Skin epidermis (tissue), 12 donors: Measurements from ENCODE around the gene P3H1.
"Not testable (repeated sequence)": the region's sequence is repeated elsewhere in the genome, so short reads cannot be mapped to it uniquely, and the experiment has no call there.

Experiments used
- H3K27ac ChIP-seq, 21 experiments: fragments of 200-600 bp; sonication (generic) in 11 of 21; one replicate each; pipeline ENCODE4 v1.5.0; 2020; ENCODE audit warnings: mild to moderate bottlenecking in 3 of 21, inconsistent platforms in 2 of 21, moderate library complexity in 2 of 21
- H3K4me3 ChIP-seq, 7 experiments: fragments of 200-600 bp; sonication (generic) in 2 of 7; one replicate each; pipeline ENCODE4 v1.5.0; 2020; ENCODE audit warnings: inconsistent platforms in 2 of 7, mild to moderate bottlenecking in 2 of 7, moderate library complexity in 1 of 7

Gene P3H1

DNA sequence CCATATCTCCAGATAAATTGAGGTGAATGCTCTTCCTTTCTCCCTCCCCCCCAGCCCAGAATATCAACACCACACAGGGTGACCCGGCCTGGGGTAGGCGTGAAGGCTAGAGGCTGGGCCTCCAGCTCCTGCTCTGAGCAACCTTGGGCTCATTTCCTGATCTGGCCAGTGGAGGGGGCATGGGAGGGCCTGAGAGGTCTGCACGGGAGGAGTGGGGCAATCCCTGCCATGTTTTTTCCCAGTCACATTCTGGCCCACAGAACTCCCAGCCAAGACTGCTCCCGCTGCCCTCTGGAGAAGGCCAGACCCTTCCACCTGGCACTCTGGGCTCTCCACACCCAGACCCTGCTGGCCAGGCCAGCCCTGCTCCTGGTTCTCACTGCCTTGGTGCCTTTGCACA, 30.7 kb downstream of the P3H1 start:
- H3K27ac ChIP-seq, result peak overlapping the region in 3 of 21 experiments; percentile 6 to 58 (median 56)
- H3K4me3 ChIP-seq, result no peak overlapping the region

DNA sequence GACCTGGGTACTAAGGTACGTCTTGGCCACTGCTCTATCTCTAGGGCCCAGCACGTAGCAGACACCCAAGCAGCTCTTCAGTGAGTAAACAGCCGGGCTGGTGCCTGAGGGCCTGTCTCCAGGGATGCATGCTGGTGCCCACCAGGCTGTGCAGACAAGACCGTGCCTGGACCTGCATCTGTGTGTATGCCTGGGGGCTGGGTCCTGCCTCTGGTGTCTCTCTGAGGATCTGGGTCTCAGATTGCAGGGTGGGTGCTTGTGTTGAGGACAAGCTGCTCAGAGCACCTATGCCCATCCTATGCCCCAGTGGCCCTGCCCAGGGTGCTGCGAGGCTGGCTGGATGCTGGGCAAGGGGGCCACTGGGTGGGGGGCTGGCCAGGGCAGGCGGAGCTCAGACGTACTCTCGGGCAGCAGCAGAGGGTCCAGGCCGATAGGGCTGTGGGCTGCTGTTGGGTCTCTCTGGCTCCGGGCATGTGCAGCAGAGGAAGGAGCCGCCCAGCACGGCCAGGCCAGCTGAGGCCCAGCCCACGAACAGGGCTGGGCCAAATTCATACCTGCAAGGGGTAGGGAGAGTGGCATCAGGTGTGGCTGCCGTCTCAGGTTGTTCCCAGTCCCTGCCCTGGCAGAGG, 31.2 kb downstream of the P3H1 start:
- Histone ChIP-seq H3K27ac (peak overlapping the region in 2 of 21 experiments; percentile 6 to 56), H3K4me3 (no peak overlapping the region)

DNA sequence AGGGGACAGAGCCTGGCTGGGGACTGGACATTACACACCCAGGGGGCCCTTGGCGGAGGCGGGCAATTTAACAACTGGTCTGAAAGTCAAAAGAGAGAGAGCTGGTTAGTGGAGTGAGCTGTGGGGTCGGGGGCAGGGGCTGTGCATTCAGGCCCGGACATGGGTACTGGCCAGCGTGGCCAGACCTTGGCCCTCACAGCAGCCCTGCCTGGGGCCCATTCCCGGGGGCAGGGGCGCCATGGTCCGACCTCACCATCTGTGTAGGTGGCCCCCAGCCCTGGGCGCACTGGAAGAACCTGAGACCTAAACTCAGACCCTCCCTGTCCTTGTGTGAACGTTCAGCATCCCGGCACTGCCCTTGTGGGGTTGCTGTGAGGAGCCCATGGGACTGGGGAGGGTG, 31.8 kb downstream of the P3H1 start:
- Histone ChIP-seq H3K27ac (peak overlapping the region in 1 of 21 experiments; percentile 56), H3K4me3 (no peak overlapping the region)

DNA sequence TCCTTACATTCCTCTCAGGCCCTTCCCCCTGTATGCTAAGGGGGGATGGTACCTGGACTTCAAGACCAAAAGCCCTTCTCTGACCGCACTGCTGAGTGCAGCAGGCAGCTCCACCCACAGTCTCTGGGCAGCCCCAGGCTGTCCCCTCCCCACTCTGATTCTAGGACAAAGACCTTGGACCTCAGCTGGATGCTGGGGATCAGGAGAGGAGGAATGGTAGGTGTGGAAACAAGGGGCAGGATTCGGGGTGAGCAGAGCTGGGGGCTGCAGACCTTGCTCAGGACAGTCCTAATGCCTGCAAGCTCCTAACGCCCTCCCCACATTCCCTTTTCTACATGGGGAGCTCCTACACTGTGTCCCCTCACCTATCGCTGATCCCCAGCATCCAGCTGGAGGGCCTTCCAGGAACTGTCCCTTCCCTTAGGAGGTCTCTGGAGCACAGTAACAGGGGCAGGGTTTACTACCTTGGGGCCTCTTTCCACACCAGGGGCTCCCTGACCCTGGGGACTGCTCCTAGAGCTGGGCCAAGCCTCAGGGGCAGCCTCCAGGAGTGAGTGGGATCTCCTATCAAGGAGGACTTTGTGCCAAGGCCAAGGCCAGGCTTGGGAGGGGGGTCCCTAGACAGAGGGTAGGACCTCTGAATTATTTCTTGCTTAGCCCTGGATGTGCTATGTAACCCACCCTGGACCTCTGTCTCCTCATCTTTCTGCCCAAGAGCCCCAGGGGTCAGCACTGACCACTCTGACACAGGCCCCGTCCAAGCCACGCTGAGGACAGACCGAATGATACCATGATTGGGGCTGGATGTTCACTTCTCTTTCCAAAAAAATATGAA, 32.4 kb downstream of the P3H1 start:
- H3K27ac ChIP-seq, result no peak overlapping the region

DNA sequence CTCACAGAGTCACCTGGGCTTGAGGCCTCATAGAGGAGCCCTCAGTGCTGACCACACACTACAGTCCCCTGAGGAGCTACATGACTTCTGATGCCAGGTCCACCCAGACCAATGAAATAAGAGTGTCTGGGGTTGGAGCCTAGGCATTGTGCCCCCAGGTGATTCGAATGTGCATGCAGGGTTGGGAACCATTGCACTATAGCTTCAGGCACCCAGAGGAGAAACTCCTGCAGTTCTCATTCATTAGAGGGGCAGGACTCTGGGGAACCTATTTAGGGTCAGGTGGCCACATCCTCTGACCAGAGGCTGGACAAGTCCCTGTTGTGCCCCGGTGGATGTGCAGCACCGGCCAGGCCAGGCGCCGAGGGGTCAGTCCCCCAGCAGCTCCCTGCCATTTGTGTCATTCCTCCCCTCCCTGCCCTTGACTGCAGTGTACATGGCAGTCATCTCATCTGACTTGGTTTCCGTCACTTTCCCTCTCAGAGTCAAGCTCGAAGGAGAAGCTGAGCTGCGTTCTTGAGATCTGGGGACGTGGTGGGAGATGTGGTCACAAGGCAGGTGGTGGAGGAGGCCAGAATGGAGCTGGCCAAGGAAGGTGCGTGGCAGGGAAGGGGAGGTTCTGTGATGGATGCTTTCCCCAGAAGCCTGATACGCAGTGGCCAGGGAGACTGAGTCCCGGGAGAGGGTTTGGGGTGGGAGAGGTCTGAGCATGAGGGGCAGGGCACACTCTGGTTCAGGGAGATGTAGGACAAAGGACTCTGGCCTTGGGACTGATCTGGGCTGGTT, 33.2 kb downstream of the P3H1 start:
- Histone ChIP-seq H3K27ac (peak overlapping the region in 1 of 21 experiments; percentile 0), H3K4me3 (no peak overlapping the region)

More for the DNA sequence above, 32.4 kb downstream of the P3H1 start:
- H3K4me3 ChIP-seq, result no peak overlapping the region

DNA sequence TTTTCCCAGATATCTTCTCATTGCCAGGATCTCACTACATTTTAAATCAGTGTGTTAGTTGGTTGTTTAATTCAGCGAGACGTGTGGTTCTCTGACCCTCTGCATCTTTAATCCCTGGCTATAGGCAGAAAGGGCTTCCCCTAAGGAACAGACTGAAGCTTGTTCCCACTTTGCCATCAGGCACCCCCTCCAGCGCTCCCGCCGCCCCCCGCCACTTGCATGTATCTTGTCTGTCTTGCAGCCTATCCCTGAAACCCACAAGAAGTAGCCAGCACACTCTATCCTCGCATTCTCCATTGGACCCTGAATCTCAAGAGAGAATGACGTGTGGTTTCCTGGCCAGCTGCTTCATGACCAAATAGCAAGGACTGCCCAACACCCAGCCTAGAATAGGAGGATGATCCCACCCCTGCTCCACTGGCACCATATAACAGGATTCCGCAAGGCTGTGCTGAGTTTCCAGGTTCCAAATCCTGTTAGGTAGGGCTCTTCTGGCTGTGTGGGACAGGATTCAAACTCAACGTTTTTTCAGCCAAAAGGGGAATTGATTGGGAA, 34.6 kb downstream of the P3H1 start:
- no peak overlapping the region for H3K4me3 ChIP-seq
- H3K27ac ChIP-seq, result no peak overlapping the region

DNA sequence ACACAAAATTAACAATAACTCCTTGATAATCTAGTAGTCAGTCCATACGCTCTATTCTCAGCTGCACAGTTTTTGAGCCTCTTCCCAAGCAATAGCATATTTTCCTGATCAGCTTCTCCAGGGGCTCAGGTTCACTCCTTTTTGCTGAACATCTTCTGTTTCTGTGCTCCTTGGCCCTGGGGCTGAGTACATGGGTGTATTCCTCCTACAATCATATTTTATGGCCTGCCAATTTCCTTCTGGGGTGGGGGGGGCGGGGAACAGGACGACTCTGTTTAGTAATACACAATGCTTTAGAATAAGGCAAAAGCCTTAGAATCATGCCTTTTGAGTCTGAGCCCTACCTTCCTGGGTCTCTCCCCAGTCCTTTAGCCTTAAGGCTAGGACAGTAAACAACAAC, 35.2 kb downstream of the P3H1 start:
- no peak overlapping the region for H3K27ac ChIP-seq
- H3K4me3 ChIP-seq, result no peak overlapping the region

DNA sequence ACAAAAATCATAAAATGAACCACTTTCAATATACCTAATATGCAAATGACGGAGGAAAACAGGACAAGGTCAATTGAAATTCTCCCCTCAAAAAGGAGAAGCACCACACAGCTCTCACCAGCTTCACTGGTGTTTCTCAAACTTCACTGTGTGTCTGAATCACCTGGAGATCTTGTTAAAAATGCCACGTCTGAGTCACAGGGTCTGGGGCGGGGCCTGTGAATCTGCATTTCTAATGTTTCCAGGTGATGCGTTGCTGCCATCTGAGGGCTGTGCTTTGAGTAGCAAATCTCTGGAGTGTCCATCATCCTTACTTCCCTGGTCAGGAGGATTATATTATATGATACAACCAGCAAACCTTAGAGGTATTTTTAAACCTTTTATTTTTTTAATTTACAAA, 35.8 kb downstream of the P3H1 start:
- no peak overlapping the region for H3K4me3 ChIP-seq
- no peak overlapping the region for H3K27ac ChIP-seq

DNA sequence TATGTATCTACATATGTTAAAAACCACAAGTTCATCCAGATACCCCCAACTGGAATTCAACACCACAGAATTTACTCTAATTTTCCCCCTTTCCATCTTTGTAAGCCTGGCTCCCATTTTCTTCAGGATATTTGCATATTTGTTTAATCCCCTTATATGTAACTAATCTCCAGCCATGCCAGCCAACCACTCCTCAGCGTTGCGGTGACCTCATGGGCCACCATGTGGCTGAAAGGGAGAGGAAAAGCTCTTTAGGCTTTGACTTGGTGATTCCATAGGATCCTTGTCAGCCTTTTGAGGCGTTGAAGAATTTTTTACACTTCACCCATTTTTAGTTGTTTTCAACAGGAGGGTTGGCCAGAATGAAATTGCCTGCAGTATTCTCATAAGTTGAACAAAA, 36.8 kb downstream of the P3H1 start:
- H3K27ac ChIP-seq, result no peak overlapping the region
- no peak overlapping the region for H3K4me3 ChIP-seq

DNA sequence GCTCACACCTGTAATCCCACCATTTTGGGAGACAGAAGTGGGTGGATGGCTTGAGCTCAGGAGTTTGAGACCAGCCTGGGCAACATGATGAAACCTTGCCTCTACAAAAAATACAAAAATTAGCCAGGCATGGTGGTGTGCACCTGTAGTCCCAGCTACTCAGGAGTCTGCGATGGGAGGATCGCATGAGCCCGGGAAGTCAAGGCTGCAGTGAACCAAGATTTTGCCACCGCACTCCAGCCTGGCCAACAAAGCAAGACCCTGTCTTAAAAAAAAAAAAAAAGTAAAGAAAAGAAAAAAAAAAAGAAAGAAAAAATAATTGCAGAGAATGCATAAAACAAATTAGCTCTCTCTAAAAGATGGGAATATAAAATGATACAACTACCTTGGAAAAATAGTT, 41.0 kb downstream of the P3H1 start:
- not testable (repeated sequence) for H3K27ac ChIP-seq, H3K4me3 ChIP-seq

DNA sequence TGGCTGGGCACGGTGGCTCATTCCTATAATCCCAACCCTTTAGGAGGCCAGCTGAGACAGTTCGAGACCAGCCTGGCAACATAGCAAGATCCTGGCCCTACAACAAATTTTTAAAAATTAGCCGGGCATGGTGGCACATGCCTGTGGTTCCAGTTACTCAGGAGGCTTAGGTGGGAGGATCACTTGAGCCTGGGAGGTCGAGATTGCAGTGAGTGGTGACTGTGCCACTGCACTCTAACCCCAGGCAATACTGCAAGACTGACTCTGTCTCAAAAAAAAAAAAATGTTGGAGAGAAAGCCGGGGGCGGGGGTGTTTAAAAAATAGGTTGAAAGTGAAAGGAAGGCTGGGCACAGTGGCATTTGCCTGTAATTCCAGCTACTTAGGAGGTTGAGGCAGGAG, 43.3 kb downstream of the P3H1 start:
- Histone ChIP-seq H3K4me3 (no peak overlapping the region), H3K27ac (no peak overlapping the region)

DNA sequence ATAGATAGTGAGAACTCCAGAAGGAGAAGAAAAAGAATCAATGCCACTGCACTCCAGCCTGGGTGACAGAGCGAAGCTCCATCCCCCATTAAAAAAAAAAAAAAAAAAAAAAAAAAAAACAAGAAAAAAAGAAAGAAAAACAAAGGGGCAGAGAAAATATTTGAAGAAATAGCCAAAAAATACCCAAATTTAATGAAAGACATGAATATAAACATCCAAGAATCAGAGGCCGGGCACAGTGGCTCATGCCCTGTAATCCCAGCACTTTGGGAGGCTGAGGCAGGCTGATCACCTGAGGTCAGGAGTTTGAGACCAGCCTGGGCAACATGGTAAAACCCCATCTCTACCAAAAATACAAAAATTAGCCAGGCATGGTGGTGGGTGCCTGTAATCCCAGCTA, 44.4 kb downstream of the P3H1 start:
- H3K27ac ChIP-seq, H3K4me3 ChIP-seq: not testable (repeated sequence)

DNA sequence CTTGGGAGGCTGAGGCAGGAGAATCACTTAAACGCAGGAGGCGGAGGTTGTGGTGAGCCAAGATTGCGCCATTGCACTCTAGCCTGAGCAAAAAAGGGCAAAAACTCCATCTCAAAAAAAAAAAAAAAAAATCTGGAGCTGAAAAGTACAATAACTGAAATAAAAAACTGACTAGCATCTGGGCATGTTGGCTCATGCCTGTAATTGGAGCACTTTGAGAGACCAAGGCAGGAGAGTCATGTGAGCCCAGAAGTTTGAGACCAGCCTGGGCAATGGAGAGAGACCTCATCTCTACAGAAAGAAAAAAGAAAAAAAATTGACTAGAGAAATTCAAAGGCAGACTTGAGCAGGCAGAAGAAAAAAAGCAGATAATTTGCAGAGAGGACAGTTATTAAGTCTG, 44.9 kb downstream of the P3H1 start:
- no peak overlapping the region for H3K27ac ChIP-seq

DNA sequence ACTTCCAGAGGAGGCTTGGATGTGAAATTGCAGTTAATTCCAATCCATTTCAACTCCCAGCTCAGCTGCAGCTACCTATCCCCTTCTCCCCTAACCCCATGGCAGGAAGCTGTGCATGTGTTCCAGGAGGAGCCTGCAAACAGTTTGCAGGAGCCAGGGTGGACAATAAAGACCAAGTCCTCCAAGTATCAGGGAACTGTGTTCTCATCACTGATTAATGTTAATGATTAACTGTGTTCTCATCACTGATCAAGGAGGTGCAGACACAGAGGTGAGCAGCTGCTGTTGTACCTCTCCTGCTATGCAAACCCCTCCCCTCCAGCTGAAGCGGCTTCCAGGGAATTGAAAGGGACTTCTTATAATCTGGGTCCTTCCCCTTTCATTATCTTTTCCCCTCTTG, 46.0 kb downstream of the P3H1 start:
- Histone ChIP-seq H3K27ac (no peak overlapping the region), H3K4me3 (no peak overlapping the region)

More for the DNA sequence above, 44.9 kb downstream of the P3H1 start:
- H3K4me3 ChIP-seq, result no peak overlapping the region

DNA sequence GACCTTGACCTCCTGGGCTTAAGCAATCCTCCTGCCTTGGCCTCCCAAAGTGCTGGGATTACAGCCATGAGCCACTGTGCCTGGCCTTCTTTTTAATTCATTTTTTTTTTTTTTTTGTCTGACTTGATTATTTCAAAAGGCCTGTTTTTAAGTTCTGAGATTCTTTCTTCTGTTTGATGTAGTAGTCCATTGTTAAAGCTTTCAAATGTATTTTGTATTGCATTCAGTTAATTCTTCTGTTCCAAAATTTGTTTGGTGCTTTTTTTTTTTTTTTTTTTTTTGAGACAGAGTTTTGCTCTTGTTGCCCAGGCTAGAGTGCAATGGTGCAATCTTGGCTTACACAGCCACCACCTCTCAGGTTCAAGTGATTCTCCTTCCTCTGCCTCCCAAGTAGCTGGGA, 52.4 kb downstream of the P3H1 start:
- H3K27ac ChIP-seq, H3K4me3 ChIP-seq: not testable (repeated sequence)

DNA sequence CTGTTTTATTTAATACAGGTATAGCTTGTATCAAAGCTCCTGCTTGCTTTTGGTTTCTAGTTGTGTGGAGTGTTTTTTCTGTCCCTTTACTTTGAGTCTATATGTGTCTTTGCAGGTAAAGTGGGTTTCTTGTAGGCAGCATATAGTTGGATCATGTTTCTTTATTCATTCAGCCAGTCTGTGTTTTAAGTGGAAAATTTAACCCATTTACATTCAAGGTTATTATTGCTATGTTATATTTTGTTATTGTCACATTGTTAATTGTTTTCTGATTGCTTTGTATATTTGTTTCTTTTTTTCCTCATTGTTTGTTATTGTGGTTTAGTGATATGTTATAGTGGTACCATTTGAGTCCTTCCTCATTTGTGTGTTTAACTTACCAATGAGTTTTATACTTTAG, 53.5 kb downstream of the P3H1 start:
- H3K4me3 ChIP-seq, result no peak overlapping the region
- H3K27ac ChIP-seq, result no peak overlapping the region

DNA sequence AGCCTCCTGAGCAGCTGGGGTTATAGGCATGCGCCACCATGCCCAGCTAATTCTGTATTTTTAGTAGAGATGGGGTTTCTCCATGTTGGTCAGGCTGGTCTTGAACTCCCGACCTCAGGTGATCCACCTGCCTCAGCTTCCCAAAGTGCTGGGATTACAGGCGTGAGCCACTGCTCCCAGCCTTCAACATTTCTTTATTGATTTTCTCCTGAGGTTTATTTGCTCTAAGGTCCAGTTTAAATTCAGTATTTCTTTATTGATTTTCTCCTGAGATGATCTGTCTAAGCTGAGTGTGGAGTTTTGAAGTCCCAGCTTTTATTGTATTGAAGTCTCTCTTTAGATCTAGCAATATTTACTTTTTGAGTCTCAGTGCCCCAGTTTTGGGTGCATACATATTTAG, 54.0 kb downstream of the P3H1 start:
- not testable (repeated sequence) for H3K4me3 ChIP-seq, H3K27ac ChIP-seq

DNA sequence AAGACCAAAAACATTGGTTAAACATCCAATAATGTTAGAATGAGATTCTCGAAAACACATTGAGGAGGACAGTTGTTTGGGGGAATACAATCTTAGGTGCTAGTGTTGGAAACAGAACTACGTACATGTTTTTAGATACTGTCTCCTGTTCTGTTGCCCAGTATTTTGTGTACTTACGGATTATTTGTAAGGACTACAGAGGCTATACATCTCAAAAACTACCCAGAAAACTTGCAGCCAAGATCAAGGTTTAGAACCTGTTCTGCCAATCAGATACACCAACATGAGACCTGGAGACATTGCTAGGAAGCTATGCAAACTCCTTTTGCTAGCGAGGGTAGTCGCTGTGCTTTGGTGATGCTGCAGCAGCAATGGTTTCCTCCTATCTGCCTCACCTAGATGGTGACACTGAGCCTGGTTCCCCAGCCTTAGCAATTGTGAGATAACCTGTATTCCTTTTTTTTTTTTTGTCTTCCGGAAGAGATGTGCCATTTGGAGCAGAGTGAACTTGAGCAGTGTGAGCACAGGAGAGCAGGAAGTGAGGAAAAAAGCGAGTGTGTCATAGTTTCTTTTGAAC, 62.9 kb downstream of the P3H1 start:
- no peak overlapping the region for H3K27ac ChIP-seq
- no peak overlapping the region for H3K4me3 ChIP-seq

DNA sequence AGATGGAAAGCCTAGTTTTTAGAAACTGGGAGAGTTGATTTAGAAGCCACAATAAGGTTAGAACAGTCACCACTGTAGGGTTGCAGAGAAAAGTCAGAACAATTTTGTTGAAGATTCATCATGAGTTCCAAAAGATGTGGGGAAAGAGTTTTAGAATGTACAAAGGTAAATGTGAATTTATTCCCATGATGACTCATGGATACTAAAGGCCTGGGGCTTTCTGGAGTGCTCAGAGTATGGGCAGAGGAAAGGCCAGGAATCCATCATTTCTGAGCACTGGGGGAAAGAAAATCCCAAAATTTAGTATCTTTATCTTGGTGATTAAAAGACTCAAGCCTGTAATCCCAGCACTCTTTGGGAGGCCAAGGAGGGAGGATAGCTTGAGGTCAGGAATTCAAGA, 66.8 kb downstream of the P3H1 start:
- Histone ChIP-seq H3K27ac (no peak overlapping the region), H3K4me3 (no peak overlapping the region)
